KOPT-K1 (cell line): ENCODE data around the gene FMN1.

Experiments
- H3K27ac ChIP-seq: fragments of 200-600 bp; sonication (generic); 2 replicates; pipeline ENCODE4 v1.5.1; 2016; ENCODE audit warnings: antibody characterized with exemption, mild to moderate bottlenecking, low read depth, low read length; ENCODE audit not compliant: poor library complexity, severe bottlenecking
- H3K36me3 ChIP-seq: fragments of 200-600 bp; sonication (generic); 2 replicates; pipeline ENCODE4 v1.5.1; 2017; ENCODE audit warnings: antibody characterized with exemption, mild to moderate bottlenecking, low read length, moderate library complexity; ENCODE audit not compliant: insufficient read depth
- H3K9me3 ChIP-seq: fragments of 200-600 bp; sonication (generic); 2 replicates; pipeline ENCODE4 v1.5.1; 2017; ENCODE audit warnings: antibody characterized with exemption, low read length, mild to moderate bottlenecking; ENCODE audit not compliant: insufficient read depth, poor library complexity, severe bottlenecking

Gene FMN1

GRCh38 chr15:33179874-33180273 is 14.6 kb downstream of the FMN1 start:
- Histone ChIP-seq H3K36me3 (no peaks in the 10 kb centered on the region), H3K9me3 (no peaks in the 10 kb centered on the region), H3K27ac (no peak overlapping the region)

- no peaks in the 10 kb centered on the region for H3K9me3 ChIP-seq
- no peak overlapping the region for H3K27ac ChIP-seq
- no peaks in the 10 kb centered on the region for H3K36me3 ChIP-seq
Observed at GRCh38 chr15:33171202-33171601, 23.3 kb downstream of the FMN1 start.

- Histone ChIP-seq H3K36me3 (no peaks in the 10 kb centered on the region), H3K27ac (no peak overlapping the region), H3K9me3 (no peaks in the 10 kb centered on the region)
Observed at GRCh38 chr15:33169625-33170024, 24.9 kb downstream of the FMN1 start.

GRCh38 chr15:33168444-33168843 is 26.1 kb downstream of the FMN1 start:
- Histone ChIP-seq H3K36me3 (no peaks in the 10 kb centered on the region), H3K9me3 (no peaks in the 10 kb centered on the region), H3K27ac (no peak overlapping the region)

GRCh38 chr15:33163816-33164215 is 30.7 kb downstream of the FMN1 start:
- no peaks in the 10 kb centered on the region for H3K36me3 ChIP-seq
- H3K9me3 ChIP-seq = no peaks in the 10 kb centered on the region
- H3K27ac ChIP-seq = no peak overlapping the region

GRCh38 chr15:33161209-33161608 is 33.3 kb downstream of the FMN1 start:
- no peak overlapping the region for H3K27ac ChIP-seq
- no peaks in the 10 kb centered on the region for H3K36me3 ChIP-seq
- H3K9me3 ChIP-seq = no peaks in the 10 kb centered on the region

GRCh38 chr15:33160581-33161165 is 33.8 kb downstream of the FMN1 start:
- Histone ChIP-seq H3K36me3 (no peaks in the 10 kb centered on the region), H3K27ac (no peak overlapping the region), H3K9me3 (no peaks in the 10 kb centered on the region)

GRCh38 chr15:33159726-33160453 is 34.6 kb downstream of the FMN1 start:
- H3K9me3 ChIP-seq = no peaks in the 10 kb centered on the region
- no peak overlapping the region for H3K27ac ChIP-seq

GRCh38 chr15:33158366-33158765 is 36.1 kb downstream of the FMN1 start:
- no peaks in the 10 kb centered on the region for H3K9me3 ChIP-seq
- no peaks in the 10 kb centered on the region for H3K36me3 ChIP-seq
- H3K27ac ChIP-seq = no peak overlapping the region

More at GRCh38 chr15:33159726-33160453, 34.6 kb downstream of the FMN1 start:
- no peaks in the 10 kb centered on the region for H3K36me3 ChIP-seq

- H3K27ac ChIP-seq = no peak overlapping the region
Observed at GRCh38 chr15:33157371-33158037, 37.0 kb downstream of the FMN1 start.

GRCh38 chr15:33155691-33156420 is 38.7 kb downstream of the FMN1 start:
- no peaks in the 10 kb centered on the region for H3K9me3 ChIP-seq
- no peak overlapping the region for H3K27ac ChIP-seq
- no peaks in the 10 kb centered on the region for H3K36me3 ChIP-seq

More at GRCh38 chr15:33157371-33158037, 37.0 kb downstream of the FMN1 start:
- H3K36me3 ChIP-seq = no peaks in the 10 kb centered on the region
- no peaks in the 10 kb centered on the region for H3K9me3 ChIP-seq

- no peaks in the 10 kb centered on the region for H3K9me3 ChIP-seq
- H3K27ac ChIP-seq = no peak overlapping the region
Observed at GRCh38 chr15:33154351-33155166, 40.0 kb downstream of the FMN1 start.

GRCh38 chr15:33153548-33153947 is 41.0 kb downstream of the FMN1 start:
- no peak overlapping the region for H3K27ac ChIP-seq
- no peaks in the 10 kb centered on the region for H3K36me3 ChIP-seq

More at GRCh38 chr15:33154351-33155166, 40.0 kb downstream of the FMN1 start:
- no peaks in the 10 kb centered on the region for H3K36me3 ChIP-seq

GRCh38 chr15:33152502-33153109 is 41.9 kb downstream of the FMN1 start:
- H3K9me3 ChIP-seq = no peaks in the 10 kb centered on the region
- H3K36me3 ChIP-seq = no peaks in the 10 kb centered on the region
- no peak overlapping the region for H3K27ac ChIP-seq

More at GRCh38 chr15:33153548-33153947, 41.0 kb downstream of the FMN1 start:
- H3K9me3 ChIP-seq = no peaks in the 10 kb centered on the region
